Measurements from ENCODE around the gene SLC2A9. TPM values are rescaled to one million over a fixed set of nuclear protein-coding genes. Genes with fewer than 3 reads are reported as not detected.

Gene SLC2A9
- total RNA-seq, 1 donor from 2014 or later: 0.72 TPM

GRCh38 chr4:9859810-9860209 is 161.5 kb downstream of the SLC2A9 start:
- no peak for DNase-seq (ENCODE audit: low spot score)
- no peak overlapping the region for H3K4me3 Mint-ChIP-seq (ENCODE audit: unreplicated experiment)
- peaks cover 36% of the 10 kb centered on the region for H3K9me3 Mint-ChIP-seq (ENCODE audit: low read depth)
- H3K36me3 Mint-ChIP-seq (ENCODE audit: low read depth): no peaks in the 10 kb centered on the region
- H3K27ac Mint-ChIP-seq (ENCODE audit: unreplicated experiment): no peak overlapping the region
- H3K27me3 Mint-ChIP-seq (ENCODE audit: low read depth): no peaks in the 10 kb centered on the region
- H3K4me1 Mint-ChIP-seq (ENCODE audit: low read depth): no peaks in the 10 kb centered on the region
- no peak for TF ChIP-seq CTCF (IDR thresholded peaks at IDR 0.05)

DNA sequence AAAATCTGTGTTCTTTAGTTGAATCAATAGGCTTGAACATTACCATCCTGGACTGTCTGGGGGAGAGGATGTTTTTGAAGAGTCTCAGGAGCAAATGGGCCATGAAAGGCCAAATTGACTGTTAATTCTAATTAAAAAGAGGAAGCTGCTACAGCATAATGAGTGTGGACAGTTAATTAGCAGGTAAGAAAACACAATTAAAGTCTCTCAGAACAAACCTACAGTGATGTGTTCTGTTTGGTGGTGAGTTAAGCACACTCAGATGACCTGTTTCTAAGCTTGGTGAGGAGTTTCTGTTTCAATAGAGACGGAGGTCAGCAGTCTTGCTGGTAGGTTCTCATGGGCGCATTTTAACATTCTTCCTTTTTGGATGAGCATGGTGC is 171.8 kb downstream of the SLC2A9 start:
- no peaks in the 10 kb centered on the region for H3K36me3 Mint-ChIP-seq (ENCODE audit: low read depth)
- no peak for DNase-seq (ENCODE audit: low spot score)
- no peaks in the 10 kb centered on the region for H3K27me3 Mint-ChIP-seq (ENCODE audit: low read depth)
- no peak overlapping the region for H3K27ac Mint-ChIP-seq (ENCODE audit: unreplicated experiment)
- H3K4me3 Mint-ChIP-seq (ENCODE audit: unreplicated experiment): no peak overlapping the region
- no peaks in the 10 kb centered on the region for H3K4me1 Mint-ChIP-seq (ENCODE audit: low read depth)
- TF ChIP-seq CTCF (IDR thresholded peaks at IDR 0.05): no peak
- H3K9me3 Mint-ChIP-seq (ENCODE audit: low read depth): peaks cover 27% of the 10 kb centered on the region

GRCh38 chr4:9847968-9848748 is 173.1 kb downstream of the SLC2A9 start:
- H3K4me1 Mint-ChIP-seq (ENCODE audit: low read depth): no peaks in the 10 kb centered on the region
- H3K27me3 Mint-ChIP-seq (ENCODE audit: low read depth): no peaks in the 10 kb centered on the region
- DNase-seq (ENCODE audit: low spot score): no peak
- no peak overlapping the region for H3K27ac Mint-ChIP-seq (ENCODE audit: unreplicated experiment)
- no peak for TF ChIP-seq CTCF (IDR thresholded peaks at IDR 0.05)
- no peak overlapping the region for H3K4me3 Mint-ChIP-seq (ENCODE audit: unreplicated experiment)
- peaks cover 20% of the 10 kb centered on the region for H3K9me3 Mint-ChIP-seq (ENCODE audit: low read depth)
- no peaks in the 10 kb centered on the region for H3K36me3 Mint-ChIP-seq (ENCODE audit: low read depth)

DNA sequence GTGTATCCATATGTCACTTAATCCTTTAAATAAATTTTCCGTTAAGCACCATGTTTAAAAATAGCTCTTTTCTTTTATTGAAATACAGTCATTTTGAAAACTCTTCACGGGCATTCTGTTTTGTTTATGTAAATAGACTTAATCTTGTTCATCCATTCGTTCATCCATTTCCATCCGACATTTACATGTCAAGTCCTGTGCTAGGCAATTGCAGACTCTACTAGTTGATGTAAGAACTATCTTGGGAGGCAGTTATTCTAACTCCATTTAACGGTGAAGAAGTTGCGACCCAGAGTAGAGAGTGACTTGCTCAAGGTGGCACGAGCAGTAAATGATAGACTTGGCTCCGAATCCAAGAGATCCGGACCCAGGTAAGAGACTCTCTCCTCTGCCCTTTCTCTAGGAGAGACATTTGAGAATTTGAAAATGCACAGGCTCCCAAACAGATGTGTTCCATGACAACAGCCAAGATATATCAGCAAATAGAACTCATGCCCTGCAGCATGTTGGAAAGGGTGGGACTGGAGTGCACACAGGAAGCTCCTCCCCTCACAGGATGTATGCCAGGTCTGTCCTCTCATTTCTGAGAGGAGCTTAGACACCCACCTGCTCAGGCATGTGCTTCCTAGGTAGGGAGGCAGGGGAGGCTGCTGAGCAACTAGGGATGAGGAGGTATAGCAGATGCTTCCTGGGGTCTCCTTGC is 175.4 kb downstream of the SLC2A9 start:
- DNase-seq (ENCODE audit: low spot score): no peak
- no peaks in the 10 kb centered on the region for H3K4me1 Mint-ChIP-seq (ENCODE audit: low read depth)
- H3K9me3 Mint-ChIP-seq (ENCODE audit: low read depth): peaks cover 22% of the 10 kb centered on the region
- no peaks in the 10 kb centered on the region for H3K27me3 Mint-ChIP-seq (ENCODE audit: low read depth)
- no peaks in the 10 kb centered on the region for H3K36me3 Mint-ChIP-seq (ENCODE audit: low read depth)
- no peak for TF ChIP-seq CTCF (IDR thresholded peaks at IDR 0.05)
- no peak overlapping the region for H3K27ac Mint-ChIP-seq (ENCODE audit: unreplicated experiment)
- no peak overlapping the region for H3K4me3 Mint-ChIP-seq (ENCODE audit: unreplicated experiment)

DNA sequence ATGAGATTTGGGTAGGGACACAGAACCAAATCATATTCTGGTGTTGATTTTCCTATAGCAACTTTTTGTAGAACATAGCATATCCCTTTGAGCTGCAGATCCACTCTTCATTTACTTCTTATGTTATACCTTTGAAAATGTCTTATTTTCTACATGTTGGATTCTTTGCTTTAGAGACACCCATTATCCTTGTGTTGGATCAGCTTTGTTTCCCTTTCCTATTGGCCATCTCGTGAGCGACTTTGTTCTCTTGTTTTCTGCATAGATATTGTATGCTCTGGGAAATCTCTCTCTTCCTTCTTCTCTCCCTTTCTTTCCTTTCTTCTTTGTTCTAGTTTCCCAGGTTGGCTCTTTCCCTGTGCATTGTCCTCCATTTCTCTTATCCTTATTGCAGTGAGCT is 180.2 kb downstream of the SLC2A9 start:
- no peak overlapping the region for H3K4me3 Mint-ChIP-seq (ENCODE audit: unreplicated experiment)
- peaks cover 39% of the 10 kb centered on the region for H3K9me3 Mint-ChIP-seq (ENCODE audit: low read depth)
- no peak for TF ChIP-seq CTCF (IDR thresholded peaks at IDR 0.05)
- H3K36me3 Mint-ChIP-seq (ENCODE audit: low read depth): no peaks in the 10 kb centered on the region
- H3K27ac Mint-ChIP-seq (ENCODE audit: unreplicated experiment): no peak overlapping the region
- H3K4me1 Mint-ChIP-seq (ENCODE audit: low read depth): no peaks in the 10 kb centered on the region
- DNase-seq (ENCODE audit: low spot score): no peak
- no peaks in the 10 kb centered on the region for H3K27me3 Mint-ChIP-seq (ENCODE audit: low read depth)
